OCI-LY7 (cell line): ENCODE data around the gene UGT1A10. TPM values are rescaled to one million over a fixed set of nuclear protein-coding genes. Genes with fewer than 3 reads are reported as not detected.

Source experiments
- BruUV-seq: library from RNA; stranded (reverse); fragments of 400-500 nt; replicated peaks from 2 replicates; lab custom pipeline; 2021; lab: Mats Ljungman, UMichigan
- CTCF ChIA-PET: fragments of 300-600 bp; sonication (Branson Sonifier 250); formaldehyde crosslinking; loops from one replicate; lab custom pipeline; 2022; ENCODE audit warnings: antibody characterized with exemption; ENCODE audit not compliant: unreplicated experiment; lab: Charles Lee
- POLR2A ChIA-PET: fragments of 300-600 bp; sonication (Branson Sonifier 250); formaldehyde crosslinking; loops from one replicate; lab custom pipeline; 2022; ENCODE audit warnings: antibody characterized with exemption; lab: Charles Lee
- DNase-seq: peaks from one replicate; pipeline ENCODE4 v3.0.0-alpha.2; 2015; ENCODE audit warnings: low spot score
- H2AFZ ChIP-seq: fragments of 200-600 bp; sonication (generic), shearing (Covaris generic); 2 replicates; pipeline ENCODE4 v1.6.1; 2014; ENCODE audit warnings: mild to moderate bottlenecking, antibody characterized with exemption, low read length, moderate library complexity
- H3K27ac ChIP-seq: fragments of 200-600 bp; sonication (generic); 2 replicates; pipeline ENCODE4 v1.5.1; 2014; ENCODE audit warnings: mixed run types, low read depth, mild to moderate bottlenecking, moderate library complexity, low read length, inconsistent platforms; ENCODE audit not compliant: poor library complexity, severe bottlenecking
- H3K36me3 ChIP-seq: fragments of 200-600 bp; sonication (generic); 2 replicates; pipeline ENCODE4 v1.6.1; 2014; ENCODE audit warnings: mild to moderate bottlenecking, antibody characterized with exemption, low read length, moderate library complexity, mixed read lengths; ENCODE audit not compliant: insufficient read depth
- H3K4me1 ChIP-seq: fragments of 200-600 bp; sonication (generic); 2 replicates; pipeline ENCODE4 v1.5.1; 2014; ENCODE audit warnings: mild to moderate bottlenecking, low read length; ENCODE audit not compliant: insufficient read depth, poor library complexity, severe bottlenecking
- H3K4me2 ChIP-seq: fragments of 200-600 bp; sonication (generic); 2 replicates; pipeline ENCODE4 v1.6.1; 2014; ENCODE audit warnings: mild to moderate bottlenecking, low read length
- H3K4me3 ChIP-seq: fragments of 200-600 bp; sonication (generic); 2 replicates; pipeline ENCODE4 v1.5.1; 2014; ENCODE audit warnings: mild to moderate bottlenecking, low read depth, low read length; ENCODE audit not compliant: poor library complexity, severe bottlenecking
- H3K79me2 ChIP-seq: fragments of 200-600 bp; sonication (generic); 2 replicates; pipeline ENCODE4 v1.6.1; 2016; ENCODE audit warnings: low read depth, mild to moderate bottlenecking, low read length, moderate library complexity, mixed read lengths; ENCODE audit not compliant: insufficient read depth
- H3K9me2 ChIP-seq: fragments of 200-600 bp; sonication (generic); 2 replicates; pipeline ENCODE4 v1.6.1; 2016; ENCODE audit warnings: mild to moderate bottlenecking, low read length, mixed read lengths; ENCODE audit not compliant: insufficient read depth
- H3K9me3 ChIP-seq: fragments of 200-600 bp; sonication (generic); 2 replicates; pipeline ENCODE4 v1.6.1; 2014; ENCODE audit warnings: mild to moderate bottlenecking, mixed run types, low read length, mixed read lengths
- H4K20me1 ChIP-seq: fragments of 200-600 bp; sonication (generic); 2 replicates; pipeline ENCODE4 v1.6.1; 2014; ENCODE audit warnings: mild to moderate bottlenecking, antibody characterized with exemption, low read length, moderate library complexity, mixed read lengths; ENCODE audit not compliant: insufficient read depth
- EZH2phosphoT487 ChIP-seq: fragments of 200-600 bp; sonication (generic); IDR thresholded peaks from 2 replicates; pipeline ENCODE4 v1.6.1; 2018; ENCODE audit warnings: low read depth, borderline replicate concordance, mild to moderate bottlenecking, mixed run types, antibody characterized with exemption, low read length, moderate library complexity, mixed read lengths
- intact Hi-C: fragments of 100-400 bp; cut with micrococcal nuclease; formaldehyde crosslinking; loops from one replicate; pipeline ENCODE4 v1.10.0; 2022; ENCODE audit not compliant: unreplicated experiment
- total RNA-seq, 2 experiments: library from RNA; depleted of rRNA in 1 of 2; stranded (reverse); fragments of >200 nt in 1 of 2; shearing (Covaris generic) in 1 of 2; gene quantifications; 2 replicates each; pipeline ENCODE4 v1.2.3, GENCODE V29; 2014 to 2022
- TF ChIP-seq, protein P1 (sequence below): fragments of 200-600 bp; sonication (generic); conservative IDR thresholded peaks from 2 replicates; pipeline ENCODE4 v1.5.1; 2014; ENCODE audit warnings: mild to moderate bottlenecking, antibody characterized with exemption, low read length, moderate library complexity, mixed read lengths

UGT1A10 gene
- total RNA-seq, 2 experiments from 2014 or later: not detected

DNA sequence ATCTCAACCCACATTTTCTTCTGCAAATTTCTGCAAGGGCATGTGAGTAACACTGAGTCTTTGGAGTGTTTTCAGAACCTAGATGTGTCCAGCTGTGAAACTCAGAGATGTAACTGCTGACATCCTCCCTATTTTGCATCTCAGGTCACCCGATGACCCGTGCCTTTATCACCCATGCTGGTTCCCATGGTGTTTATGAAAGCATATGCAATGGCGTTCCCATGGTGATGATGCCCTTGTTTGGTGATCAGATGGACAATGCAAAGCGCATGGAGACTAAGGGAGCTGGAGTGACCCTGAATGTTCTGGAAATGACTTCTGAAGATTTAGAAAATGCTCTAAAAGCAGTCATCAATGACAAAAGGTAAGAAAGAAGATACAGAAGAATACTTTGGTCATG is 131.8 kb downstream of the UGT1A10 start:
- Histone ChIP-seq H3K9me3 (no peaks in the 10 kb centered on the region), H3K36me3 (no peaks in the 10 kb centered on the region), H2AFZ (no peak overlapping the region), H3K4me1 (no peaks in the 10 kb centered on the region), H3K79me2 (no peaks in the 10 kb centered on the region), H3K4me2 (no peak overlapping the region), H3K27ac (no peak overlapping the region), H3K9me2 (no peaks in the 10 kb centered on the region), H4K20me1 (no peaks in the 10 kb centered on the region), H3K4me3 (no peak overlapping the region)
- no peak for TF ChIP-seq EZH2phosphoT487
- TF ChIP-seq, protein P1, sequence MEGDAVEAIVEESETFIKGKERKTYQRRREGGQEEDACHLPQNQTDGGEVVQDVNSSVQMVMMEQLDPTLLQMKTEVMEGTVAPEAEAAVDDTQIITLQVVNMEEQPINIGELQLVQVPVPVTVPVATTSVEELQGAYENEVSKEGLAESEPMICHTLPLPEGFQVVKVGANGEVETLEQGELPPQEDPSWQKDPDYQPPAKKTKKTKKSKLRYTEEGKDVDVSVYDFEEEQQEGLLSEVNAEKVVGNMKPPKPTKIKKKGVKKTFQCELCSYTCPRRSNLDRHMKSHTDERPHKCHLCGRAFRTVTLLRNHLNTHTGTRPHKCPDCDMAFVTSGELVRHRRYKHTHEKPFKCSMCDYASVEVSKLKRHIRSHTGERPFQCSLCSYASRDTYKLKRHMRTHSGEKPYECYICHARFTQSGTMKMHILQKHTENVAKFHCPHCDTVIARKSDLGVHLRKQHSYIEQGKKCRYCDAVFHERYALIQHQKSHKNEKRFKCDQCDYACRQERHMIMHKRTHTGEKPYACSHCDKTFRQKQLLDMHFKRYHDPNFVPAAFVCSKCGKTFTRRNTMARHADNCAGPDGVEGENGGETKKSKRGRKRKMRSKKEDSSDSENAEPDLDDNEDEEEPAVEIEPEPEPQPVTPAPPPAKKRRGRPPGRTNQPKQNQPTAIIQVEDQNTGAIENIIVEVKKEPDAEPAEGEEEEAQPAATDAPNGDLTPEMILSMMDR: no peak
- ChIA-PET POLR2A (no interaction called here), CTCF (no interaction called here)
- DNase-seq: no peak
- intact Hi-C loops: no loop called here
- BruUV-seq: no TSS peak

DNA sequence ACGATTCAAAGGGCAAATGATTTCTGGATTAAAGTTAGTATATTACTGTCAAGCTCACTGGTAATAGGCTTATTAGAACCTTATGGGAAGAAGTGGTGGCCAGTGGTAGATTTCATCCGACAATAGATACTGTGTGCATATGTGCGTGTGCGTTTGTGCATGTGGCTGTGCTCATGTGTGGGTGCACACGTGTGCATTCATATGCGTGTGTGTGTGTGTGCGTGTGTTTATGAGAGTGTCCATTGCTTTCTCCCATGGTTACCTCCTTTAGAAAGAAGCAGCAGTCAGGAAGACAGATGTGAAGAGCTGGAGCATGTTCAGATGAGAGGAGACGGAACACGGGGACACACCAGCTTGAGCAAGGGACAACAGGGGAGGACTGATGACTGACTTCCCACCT is 133.0 kb downstream of the UGT1A10 start:
- no peak overlapping the region for H3K4me3 ChIP-seq
- H3K4me1 ChIP-seq: no peaks in the 10 kb centered on the region
- no peaks in the 10 kb centered on the region for H3K79me2 ChIP-seq
- no TSS peak for BruUV-seq
- intact Hi-C loops: no loop called here
- H4K20me1 ChIP-seq: no peaks in the 10 kb centered on the region
- H3K9me3 ChIP-seq: no peaks in the 10 kb centered on the region
- no peak for TF ChIP-seq EZH2phosphoT487
- TF ChIP-seq, protein P1: no peak
- DNase-seq: no peak
- H3K4me2 ChIP-seq: no peak overlapping the region
- no peaks in the 10 kb centered on the region for H3K36me3 ChIP-seq
- CTCF ChIA-PET: no interaction called here
- no peaks in the 10 kb centered on the region for H3K9me2 ChIP-seq
- no peak overlapping the region for H3K27ac ChIP-seq
- no peak overlapping the region for H2AFZ ChIP-seq
- POLR2A ChIA-PET: interaction anchor here (0.6 kb wide), 1 partner anchor 1186 kb away, joined by 3 read pairs; no protein-coding TSS in a partner anchor

DNA sequence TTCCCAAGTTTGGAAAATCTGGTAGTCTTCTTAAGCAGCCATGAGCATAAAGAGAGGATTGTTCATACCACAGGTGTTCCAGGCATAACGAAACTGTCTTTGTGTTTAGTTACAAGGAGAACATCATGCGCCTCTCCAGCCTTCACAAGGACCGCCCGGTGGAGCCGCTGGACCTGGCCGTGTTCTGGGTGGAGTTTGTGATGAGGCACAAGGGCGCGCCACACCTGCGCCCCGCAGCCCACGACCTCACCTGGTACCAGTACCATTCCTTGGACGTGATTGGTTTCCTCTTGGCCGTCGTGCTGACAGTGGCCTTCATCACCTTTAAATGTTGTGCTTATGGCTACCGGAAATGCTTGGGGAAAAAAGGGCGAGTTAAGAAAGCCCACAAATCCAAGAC is 135.9 kb downstream of the UGT1A10 start:
- Histone ChIP-seq H3K9me3 (no peaks in the 10 kb centered on the region), H3K4me2 (no peak overlapping the region), H3K9me2 (no peaks in the 10 kb centered on the region), H3K4me1 (no peaks in the 10 kb centered on the region), H4K20me1 (no peaks in the 10 kb centered on the region), H3K4me3 (no peak overlapping the region), H3K36me3 (no peaks in the 10 kb centered on the region), H2AFZ (no peak overlapping the region), H3K27ac (no peak overlapping the region), H3K79me2 (no peaks in the 10 kb centered on the region)
- ChIA-PET POLR2A (no interaction called here), CTCF (no interaction called here)
- intact Hi-C loops: no loop called here
- BruUV-seq: no TSS peak
- TF ChIP-seq, protein P1: no peak
- no peak for TF ChIP-seq EZH2phosphoT487
- no peak for DNase-seq
